Peyer's patch (tissue), 4 donors: ENCODE data around the gene CLCNKB. TPM values are rescaled to one million over a fixed set of nuclear protein-coding genes. Genes with fewer than 3 reads are reported as not detected.
A peak's percentile ranks its signal among the peaks of the same experiment; 100 is the strongest.

Source experiments
- DNase-seq, 3 donors: peaks; one replicate each; pipeline ENCODE4 v3.0.0-alpha.2; 2017 to 2019
- H3K27ac ChIP-seq, 4 donors: fragments of 200-600 bp; sonication (generic); one replicate each; pipeline ENCODE4 v1.5.1; 2016 to 2019
- H3K27me3 ChIP-seq, 2 donors: fragments of 200-600 bp; sonication (generic); one replicate each; pipeline ENCODE4 v1.5.1; 2019
- H3K36me3 ChIP-seq, 3 donors: fragments of 200-600 bp; sonication (generic); one replicate each; pipeline ENCODE4 v1.5.1; 2016 to 2019
- H3K4me1 ChIP-seq, 4 donors: fragments of 200-600 bp; sonication (generic); one replicate each; pipeline ENCODE4 v1.5.1; 2016 to 2019
- H3K4me3 ChIP-seq, 4 donors: fragments of 200-600 bp; sonication (generic); 1 replicate in 3 of 4; 2 replicates in 1 of 4; pipeline ENCODE4 v1.5.1; 2016 to 2019; ENCODE audit warnings: mild to moderate bottlenecking in 1 of 4
- H3K9me3 ChIP-seq, 4 donors: fragments of 200-600 bp; sonication (generic); one replicate each; pipeline ENCODE4 v1.5.1; 2016 to 2019; ENCODE audit warnings: mild to moderate bottlenecking in 1 of 4
- POLR2A ChIP-seq, 2 donors: fragments of 450-650 bp; IDR thresholded peaks; one replicate each; pipeline ENCODE4 v1.5.1; 2017; ENCODE audit warnings: antibody characterized with exemption in 2 of 2, mild to moderate bottlenecking in 2 of 2, moderate library complexity in 2 of 2
- total RNA-seq, 4 donors: library from RNA; depleted of rRNA; stranded (reverse); fragments of >200 nt; gene quantifications; one replicate each; pipeline ENCODE4 v1.1.0, GENCODE V29; 2016
- TF ChIP-seq, protein P1 (sequence below), 6 experiments: fragments of 450-650 bp in 4 of 6; fragments of 200-600 bp in 2 of 6; sonication (generic) in 1 of 6; IDR thresholded peaks; one replicate each; pipeline ENCODE4 v1.5.1; 2017 to 2019; ENCODE audit warnings: antibody characterized with exemption in 6 of 6, mild to moderate bottlenecking in 3 of 6, moderate library complexity in 1 of 6

CLCNKB gene
- total RNA-seq, 4 donors from 2014 or later = not detected

- H3K36me3 ChIP-seq = no peaks in the 10 kb centered on the region
- H3K27ac ChIP-seq = no peak overlapping the region
- no peak overlapping the region for H3K4me3 ChIP-seq
- no peak for DNase-seq
- no peak for TF ChIP-seq POLR2A (IDR thresholded peaks at IDR 0.05)
- TF ChIP-seq, protein P1, sequence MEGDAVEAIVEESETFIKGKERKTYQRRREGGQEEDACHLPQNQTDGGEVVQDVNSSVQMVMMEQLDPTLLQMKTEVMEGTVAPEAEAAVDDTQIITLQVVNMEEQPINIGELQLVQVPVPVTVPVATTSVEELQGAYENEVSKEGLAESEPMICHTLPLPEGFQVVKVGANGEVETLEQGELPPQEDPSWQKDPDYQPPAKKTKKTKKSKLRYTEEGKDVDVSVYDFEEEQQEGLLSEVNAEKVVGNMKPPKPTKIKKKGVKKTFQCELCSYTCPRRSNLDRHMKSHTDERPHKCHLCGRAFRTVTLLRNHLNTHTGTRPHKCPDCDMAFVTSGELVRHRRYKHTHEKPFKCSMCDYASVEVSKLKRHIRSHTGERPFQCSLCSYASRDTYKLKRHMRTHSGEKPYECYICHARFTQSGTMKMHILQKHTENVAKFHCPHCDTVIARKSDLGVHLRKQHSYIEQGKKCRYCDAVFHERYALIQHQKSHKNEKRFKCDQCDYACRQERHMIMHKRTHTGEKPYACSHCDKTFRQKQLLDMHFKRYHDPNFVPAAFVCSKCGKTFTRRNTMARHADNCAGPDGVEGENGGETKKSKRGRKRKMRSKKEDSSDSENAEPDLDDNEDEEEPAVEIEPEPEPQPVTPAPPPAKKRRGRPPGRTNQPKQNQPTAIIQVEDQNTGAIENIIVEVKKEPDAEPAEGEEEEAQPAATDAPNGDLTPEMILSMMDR (IDR thresholded peaks at IDR 0.05) = no peak
- H3K9me3 ChIP-seq = no peaks in the 10 kb centered on the region
- peaks cover 0 to 14% (median 2%) of the 10 kb centered on the region in 4 donors for H3K4me1 ChIP-seq
- H3K27me3 ChIP-seq = no peaks in the 10 kb centered on the region
These were observed 24.4 kb downstream of the CLCNKB start for GRCh38 chr1:16067933-16068332.

DNA sequence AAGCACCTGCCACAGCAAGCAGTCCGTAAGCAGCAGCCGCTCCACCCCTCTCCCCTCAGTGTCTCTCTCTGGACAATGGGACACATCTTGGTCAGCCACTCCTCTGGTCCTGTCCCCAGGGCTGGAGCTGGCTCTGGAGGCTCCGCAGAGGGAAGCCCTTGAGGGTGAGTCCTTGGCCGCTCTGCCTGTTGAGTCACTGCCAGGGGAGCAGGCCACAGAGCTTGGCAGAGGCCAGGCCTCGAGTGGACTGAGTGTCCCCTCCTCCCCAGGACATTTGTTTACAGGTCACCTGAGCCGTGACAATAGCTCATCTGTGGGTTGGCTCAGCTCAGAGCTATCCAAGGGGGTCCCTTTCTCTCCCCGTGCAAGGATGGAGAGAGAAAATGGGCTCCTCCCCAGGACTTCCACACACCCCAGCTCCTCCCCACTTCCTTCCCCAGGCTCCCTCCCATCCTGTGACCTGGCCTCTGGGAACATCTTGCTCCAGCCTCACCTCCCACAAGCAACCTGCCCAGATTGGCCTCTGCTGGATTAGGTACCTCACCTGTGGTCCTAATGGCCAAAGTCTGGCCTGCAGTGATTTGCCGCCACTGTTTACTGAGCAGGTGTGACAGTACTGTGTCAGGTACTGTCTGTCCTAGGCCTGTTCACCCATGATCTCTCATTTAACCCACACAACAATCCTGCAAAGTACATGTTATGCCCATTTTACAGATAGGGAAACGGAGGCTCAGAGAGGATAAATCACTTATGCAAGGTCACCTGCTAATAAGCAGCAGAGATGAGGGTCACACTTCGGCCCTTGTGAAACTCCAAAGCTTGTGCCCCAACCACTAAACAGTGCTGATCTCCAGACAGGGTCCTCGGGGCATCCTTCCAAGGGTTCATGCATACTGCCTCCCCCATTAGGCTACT, 25.0 kb downstream of the CLCNKB start:
- H3K27me3 ChIP-seq = no peaks in the 10 kb centered on the region
- H3K9me3 ChIP-seq = no peaks in the 10 kb centered on the region
- H3K36me3 ChIP-seq = no peaks in the 10 kb centered on the region
- peaks cover under 1 to 19% (median 6%) of the 10 kb centered on the region in 4 donors for H3K4me1 ChIP-seq
- no peak overlapping the region for H3K4me3 ChIP-seq
- TF ChIP-seq, protein P1 (IDR thresholded peaks at IDR 0.05) = no peak
- no peak for TF ChIP-seq POLR2A (IDR thresholded peaks at IDR 0.05)
- peak overlapping the region in 1 of 4 donors; percentile 37 for H3K27ac ChIP-seq
- no peak for DNase-seq

- Histone ChIP-seq H3K4me3 (no peak overlapping the region), H3K27ac (no peak overlapping the region), H3K4me1 (peaks cover 2 to 24% (median 9%) of the 10 kb centered on the region in 4 donors), H3K36me3 (no peaks in the 10 kb centered on the region), H3K9me3 (no peaks in the 10 kb centered on the region), H3K27me3 (no peaks in the 10 kb centered on the region)
- no peak for DNase-seq
- TF ChIP-seq, protein P1 (IDR thresholded peaks at IDR 0.05) = no peak
- no peak for TF ChIP-seq POLR2A (IDR thresholded peaks at IDR 0.05)
These were observed 27.2 kb downstream of the CLCNKB start for GRCh38 chr1:16070640-16071355.

DNA sequence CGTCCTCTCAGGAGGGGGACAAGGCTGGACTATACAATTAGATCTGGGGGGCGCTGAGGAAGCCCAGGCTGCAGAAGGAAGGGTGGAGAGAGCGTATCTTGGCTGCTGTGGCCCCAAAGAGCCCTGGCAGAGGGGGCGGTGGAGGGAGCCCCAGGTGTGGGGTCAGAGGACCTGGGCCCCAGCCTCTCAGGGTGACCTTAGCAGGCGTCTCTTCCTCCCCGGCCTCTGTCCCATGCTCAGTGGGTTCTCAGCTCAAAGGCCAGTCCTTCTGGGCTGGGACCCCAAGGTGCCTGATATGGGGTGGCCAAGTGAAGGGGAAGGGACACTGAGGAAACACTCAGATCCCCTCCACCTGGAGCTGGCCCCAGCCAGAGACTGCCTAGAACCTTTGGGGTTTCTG, 28.0 kb downstream of the CLCNKB start:
- Histone ChIP-seq H3K4me3 (no peak overlapping the region), H3K27ac (no peak overlapping the region), H3K27me3 (no peaks in the 10 kb centered on the region), H3K4me1 (peaks cover 2 to 24% (median 9%) of the 10 kb centered on the region in 4 donors), H3K9me3 (no peaks in the 10 kb centered on the region), H3K36me3 (no peaks in the 10 kb centered on the region)
- TF ChIP-seq, protein P1 (IDR thresholded peaks at IDR 0.05) = no peak
- TF ChIP-seq POLR2A (IDR thresholded peaks at IDR 0.05) = no peak
- DNase-seq = no peak

- DNase-seq = no peak
- no peaks in the 10 kb centered on the region for H3K9me3 ChIP-seq
- H3K27ac ChIP-seq = no peak overlapping the region
- no peaks in the 10 kb centered on the region for H3K27me3 ChIP-seq
- no peak overlapping the region for H3K4me3 ChIP-seq
- TF ChIP-seq, protein P1 (IDR thresholded peaks at IDR 0.05) = no peak
- no peak for TF ChIP-seq POLR2A (IDR thresholded peaks at IDR 0.05)
- H3K4me1 ChIP-seq = peaks cover 2 to 24% (median 9%) of the 10 kb centered on the region in 4 donors
- no peaks in the 10 kb centered on the region for H3K36me3 ChIP-seq
These were observed 28.5 kb downstream of the CLCNKB start for GRCh38 chr1:16072095-16072494.
